Measurements from ENCODE around the gene IL2RA. TPM values are rescaled to one million over a fixed set of nuclear protein-coding genes. Genes with fewer than 3 reads are reported as not detected.

IL2RA gene
- total and polyA plus RNA-seq, 2 donors from 2014 or later = 0.54 to 11.9 TPM

DNA sequence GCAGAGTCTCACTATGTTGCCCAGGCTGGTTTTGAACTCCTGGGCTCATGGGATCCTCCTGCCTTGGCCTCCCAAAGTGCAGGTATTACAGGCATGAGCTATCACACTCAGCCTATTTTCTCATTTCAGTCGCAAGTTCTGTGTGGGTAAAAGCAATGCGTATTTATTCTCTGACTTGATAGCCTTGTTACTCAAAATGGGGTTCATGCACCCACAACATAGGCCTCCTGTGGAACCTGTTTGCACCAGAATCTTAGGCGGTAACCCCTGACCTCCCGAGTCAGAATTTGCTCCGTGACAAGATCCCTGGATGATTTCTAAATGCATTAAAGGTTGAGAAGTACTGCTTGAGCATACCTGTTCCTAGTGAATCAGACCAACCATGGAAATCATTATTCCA, 7.3 kb downstream of the IL2RA start:
- H3K27me3 ChIP-seq (ENCODE audit: control insufficient read depth, insufficient read depth, low read length) = no peaks in the 10 kb centered on the region
- H3K4me3 ChIP-seq (ENCODE audit: low read length in 3 of 3) = no peak overlapping the region
- peaks cover 0 to 18% (median 15%) of the 10 kb centered on the region in 3 donors for H3K4me1 ChIP-seq (ENCODE audit: control insufficient read depth in 2 of 3, insufficient read depth in 2 of 3, low read depth in 1 of 3, low read length in 3 of 3)
- peak overlapping the region in 1 of 2 donors; percentile 41 for H3K27ac ChIP-seq (ENCODE audit: low read depth in 2 of 2, low read length in 2 of 2)
- H3K36me3 ChIP-seq (ENCODE audit: control insufficient read depth in 2 of 3, insufficient read depth in 3 of 3, low read length in 3 of 3) = no peaks in the 10 kb centered on the region
- FAIRE-seq (no peak), DNase-seq (no peak)
- no peak overlapping the region for H3K9ac ChIP-seq (ENCODE audit: low read length in 3 of 3)
- TF ChIP-seq, protein P1, sequence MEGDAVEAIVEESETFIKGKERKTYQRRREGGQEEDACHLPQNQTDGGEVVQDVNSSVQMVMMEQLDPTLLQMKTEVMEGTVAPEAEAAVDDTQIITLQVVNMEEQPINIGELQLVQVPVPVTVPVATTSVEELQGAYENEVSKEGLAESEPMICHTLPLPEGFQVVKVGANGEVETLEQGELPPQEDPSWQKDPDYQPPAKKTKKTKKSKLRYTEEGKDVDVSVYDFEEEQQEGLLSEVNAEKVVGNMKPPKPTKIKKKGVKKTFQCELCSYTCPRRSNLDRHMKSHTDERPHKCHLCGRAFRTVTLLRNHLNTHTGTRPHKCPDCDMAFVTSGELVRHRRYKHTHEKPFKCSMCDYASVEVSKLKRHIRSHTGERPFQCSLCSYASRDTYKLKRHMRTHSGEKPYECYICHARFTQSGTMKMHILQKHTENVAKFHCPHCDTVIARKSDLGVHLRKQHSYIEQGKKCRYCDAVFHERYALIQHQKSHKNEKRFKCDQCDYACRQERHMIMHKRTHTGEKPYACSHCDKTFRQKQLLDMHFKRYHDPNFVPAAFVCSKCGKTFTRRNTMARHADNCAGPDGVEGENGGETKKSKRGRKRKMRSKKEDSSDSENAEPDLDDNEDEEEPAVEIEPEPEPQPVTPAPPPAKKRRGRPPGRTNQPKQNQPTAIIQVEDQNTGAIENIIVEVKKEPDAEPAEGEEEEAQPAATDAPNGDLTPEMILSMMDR (IDR thresholded peaks at IDR 0.05; ENCODE audit: borderline replicate concordance, extremely low read depth, insufficient read depth) = no peak
- intact Hi-C loops (cut with DNase I) = no loop called here
- H3K9me3 ChIP-seq (ENCODE audit: control insufficient read depth in 2 of 3, insufficient read depth in 1 of 3, low read length in 3 of 3) = no peaks in the 10 kb centered on the region

DNA sequence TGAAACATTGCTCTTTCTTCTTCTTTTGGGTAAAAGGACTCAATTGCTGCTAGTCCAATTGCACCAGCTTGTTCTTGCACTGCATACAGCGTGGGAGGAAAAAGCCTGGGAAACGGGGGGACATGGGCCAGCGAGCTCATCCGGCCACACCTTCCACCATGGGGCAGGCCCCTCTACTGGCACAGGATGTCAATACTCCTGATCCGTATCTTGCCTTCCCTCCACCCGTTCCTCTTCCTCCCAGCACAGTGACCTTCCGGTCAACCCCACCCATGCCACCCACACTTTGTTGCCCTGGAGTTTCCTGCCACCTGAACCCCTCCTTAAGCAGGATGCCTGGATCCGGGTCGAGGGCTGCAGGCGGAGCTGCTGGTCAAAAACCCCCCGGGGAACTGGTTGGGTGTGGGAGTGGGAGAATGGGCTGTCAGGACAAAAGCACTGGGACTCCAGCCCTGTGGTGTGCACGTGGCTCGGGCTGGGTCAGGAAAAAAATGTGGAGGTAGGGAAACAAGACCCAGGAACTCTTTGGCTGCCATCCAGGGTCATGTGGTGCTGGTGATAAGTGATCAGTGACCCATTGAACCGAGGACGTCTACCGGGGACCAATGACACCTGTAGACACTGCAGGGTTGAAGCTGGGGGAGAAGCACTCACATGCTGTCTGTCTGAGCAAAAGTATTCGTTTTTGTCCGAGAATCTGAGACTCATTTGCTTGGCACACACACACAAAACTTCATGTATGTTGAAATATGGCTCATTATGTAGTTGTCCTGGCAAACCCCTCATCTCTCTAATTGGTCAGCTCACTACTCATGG, 8.1 kb downstream of the IL2RA start:
- TF ChIP-seq, protein P1 (IDR thresholded peaks at IDR 0.05; ENCODE audit: borderline replicate concordance, extremely low read depth, insufficient read depth) = no peak
- H3K36me3 ChIP-seq (ENCODE audit: control insufficient read depth in 2 of 3, insufficient read depth in 3 of 3, low read length in 3 of 3) = no peaks in the 10 kb centered on the region
- no peak overlapping the region for H3K9ac ChIP-seq (ENCODE audit: low read length in 3 of 3)
- peaks cover 0 to 18% (median 15%) of the 10 kb centered on the region in 3 donors for H3K4me1 ChIP-seq (ENCODE audit: control insufficient read depth in 2 of 3, insufficient read depth in 2 of 3, low read depth in 1 of 3, low read length in 3 of 3)
- no peaks in the 10 kb centered on the region for H3K9me3 ChIP-seq (ENCODE audit: control insufficient read depth in 2 of 3, insufficient read depth in 1 of 3, low read length in 3 of 3)
- no peak overlapping the region for H3K4me3 ChIP-seq (ENCODE audit: low read length in 3 of 3)
- FAIRE-seq (no peak), DNase-seq (peak; percentile 51 to 81 (median 56))
- no peaks in the 10 kb centered on the region for H3K27me3 ChIP-seq (ENCODE audit: control insufficient read depth, insufficient read depth, low read length)
- peak overlapping the region; percentile 40 to 41 for H3K27ac ChIP-seq (ENCODE audit: low read depth in 2 of 2, low read length in 2 of 2)
- intact Hi-C loops (cut with DNase I) = no loop called here

DNA sequence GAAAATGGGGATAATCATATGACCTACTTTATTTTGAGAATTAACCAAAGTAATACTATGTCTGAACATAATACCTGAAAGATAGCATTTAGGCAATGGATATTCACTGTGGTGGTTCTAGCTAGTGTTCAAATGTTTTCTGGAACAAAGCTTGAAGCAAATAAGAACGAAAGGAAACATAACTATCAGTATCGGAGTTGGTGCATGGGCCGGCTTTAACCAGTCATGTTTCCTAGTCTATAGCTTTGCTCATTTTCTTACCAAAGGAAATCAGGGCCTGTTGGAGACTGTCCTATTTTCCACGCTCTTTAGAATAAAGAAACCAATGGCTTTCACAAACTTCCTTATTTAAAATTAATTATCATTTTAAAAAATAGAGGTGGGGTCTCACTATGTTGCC, 8.9 kb downstream of the IL2RA start:
- FAIRE-seq = no peak
- H3K27ac ChIP-seq (ENCODE audit: low read depth in 2 of 2, low read length in 2 of 2) = peak overlapping the region in 1 of 2 donors; percentile 39
- intact Hi-C loops (cut with DNase I) = no loop called here

More for the DNA sequence above, 8.9 kb downstream of the IL2RA start:
- TF ChIP-seq, protein P1 (IDR thresholded peaks at IDR 0.05; ENCODE audit: borderline replicate concordance, extremely low read depth, insufficient read depth) = no peak
- H3K36me3 ChIP-seq (ENCODE audit: control insufficient read depth in 2 of 3, insufficient read depth in 3 of 3, low read length in 3 of 3) = no peaks in the 10 kb centered on the region
- no peak for DNase-seq
- H3K27me3 ChIP-seq (ENCODE audit: control insufficient read depth, insufficient read depth, low read length) = no peaks in the 10 kb centered on the region
- H3K4me1 ChIP-seq (ENCODE audit: control insufficient read depth in 2 of 3, insufficient read depth in 2 of 3, low read depth in 1 of 3, low read length in 3 of 3) = peaks cover 0 to 18% (median 15%) of the 10 kb centered on the region in 3 donors
- no peak overlapping the region for H3K4me3 ChIP-seq (ENCODE audit: low read length in 3 of 3)
- H3K9ac ChIP-seq (ENCODE audit: low read length in 3 of 3) = no peak overlapping the region
- no peaks in the 10 kb centered on the region for H3K9me3 ChIP-seq (ENCODE audit: control insufficient read depth in 2 of 3, insufficient read depth in 1 of 3, low read length in 3 of 3)

All from kidney (tissue), 14 donors.